ENCODE data around the gene TGIF1. TPM values are rescaled to one million over a fixed set of nuclear protein-coding genes. Genes with fewer than 3 reads are reported as not detected.

TGIF1 gene
- polyA plus RNA-seq, 1 donor from 2014 or later = 3.6 TPM

DNA sequence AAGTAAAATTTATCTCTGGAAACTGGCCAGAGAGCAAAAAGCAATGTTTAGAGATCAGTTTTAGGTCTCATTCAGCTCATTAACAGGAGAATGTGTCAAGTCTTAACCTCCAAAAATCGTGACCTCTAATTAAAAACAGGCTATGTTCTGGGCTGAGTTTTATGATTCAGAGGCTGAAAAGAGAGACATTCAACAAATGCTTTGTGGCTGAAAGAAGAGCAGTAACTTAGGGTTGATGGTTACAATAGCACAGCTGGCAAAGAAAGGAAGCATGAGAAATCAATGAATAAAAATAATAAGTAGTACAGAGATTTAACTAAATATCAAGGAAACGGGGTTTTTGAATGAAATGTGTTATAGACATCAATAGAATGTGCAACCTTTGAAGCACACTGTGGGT, 13.1 kb downstream of the TGIF1 start:
- Histone ChIP-seq H4K20me1 (ENCODE audit: insufficient read depth) (no peaks in the 10 kb centered on the region), H3K4me3 (ENCODE audit: low read length) (no peak overlapping the region), H3K27ac (ENCODE audit: low read length) (no peak overlapping the region), H3K4me2 (ENCODE audit: low read length) (no peak overlapping the region), H3K79me2 (replicated peaks; ENCODE audit: insufficient read depth, low read length) (peaks cover 15% of the 10 kb centered on the region), H3K36me3 (ENCODE audit: insufficient read depth, low read length) (no peaks in the 10 kb centered on the region), H3K9me3 (ENCODE audit: low read length) (no peaks in the 10 kb centered on the region), H2AFZ (ENCODE audit: low read depth, low read length) (no peak overlapping the region), H3K9me2 (ENCODE audit: insufficient read depth, low read length) (no peaks in the 10 kb centered on the region), H3F3A (ENCODE audit: insufficient read depth, low read length, poor library complexity, severe bottlenecking) (no peaks in the 10 kb centered on the region), H3K9ac (ENCODE audit: low read length) (no peak overlapping the region), H3K27me3 (ENCODE audit: insufficient read depth, low read depth, low read length) (no peaks in the 10 kb centered on the region)
- TF ChIP-seq EP300 (conservative IDR thresholded peaks at IDR 0.05; ENCODE audit: poor library complexity, severe bottlenecking) = no peak
- TF ChIP-seq, protein P1, sequence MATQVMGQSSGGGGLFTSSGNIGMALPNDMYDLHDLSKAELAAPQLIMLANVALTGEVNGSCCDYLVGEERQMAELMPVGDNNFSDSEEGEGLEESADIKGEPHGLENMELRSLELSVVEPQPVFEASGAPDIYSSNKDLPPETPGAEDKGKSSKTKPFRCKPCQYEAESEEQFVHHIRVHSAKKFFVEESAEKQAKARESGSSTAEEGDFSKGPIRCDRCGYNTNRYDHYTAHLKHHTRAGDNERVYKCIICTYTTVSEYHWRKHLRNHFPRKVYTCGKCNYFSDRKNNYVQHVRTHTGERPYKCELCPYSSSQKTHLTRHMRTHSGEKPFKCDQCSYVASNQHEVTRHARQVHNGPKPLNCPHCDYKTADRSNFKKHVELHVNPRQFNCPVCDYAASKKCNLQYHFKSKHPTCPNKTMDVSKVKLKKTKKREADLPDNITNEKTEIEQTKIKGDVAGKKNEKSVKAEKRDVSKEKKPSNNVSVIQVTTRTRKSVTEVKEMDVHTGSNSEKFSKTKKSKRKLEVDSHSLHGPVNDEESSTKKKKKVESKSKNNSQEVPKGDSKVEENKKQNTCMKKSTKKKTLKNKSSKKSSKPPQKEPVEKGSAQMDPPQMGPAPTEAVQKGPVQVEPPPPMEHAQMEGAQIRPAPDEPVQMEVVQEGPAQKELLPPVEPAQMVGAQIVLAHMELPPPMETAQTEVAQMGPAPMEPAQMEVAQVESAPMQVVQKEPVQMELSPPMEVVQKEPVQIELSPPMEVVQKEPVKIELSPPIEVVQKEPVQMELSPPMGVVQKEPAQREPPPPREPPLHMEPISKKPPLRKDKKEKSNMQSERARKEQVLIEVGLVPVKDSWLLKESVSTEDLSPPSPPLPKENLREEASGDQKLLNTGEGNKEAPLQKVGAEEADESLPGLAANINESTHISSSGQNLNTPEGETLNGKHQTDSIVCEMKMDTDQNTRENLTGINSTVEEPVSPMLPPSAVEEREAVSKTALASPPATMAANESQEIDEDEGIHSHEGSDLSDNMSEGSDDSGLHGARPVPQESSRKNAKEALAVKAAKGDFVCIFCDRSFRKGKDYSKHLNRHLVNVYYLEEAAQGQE (IDR thresholded peaks at IDR 0.05; ENCODE audit: borderline replicate concordance) = no peak
- TF ChIP-seq TAF1 (IDR thresholded peaks at IDR 0.05; ENCODE audit: low read depth) = no peak
- TF ChIP-seq MXI1 (conservative IDR thresholded peaks at IDR 0.05; ENCODE audit: poor library complexity, severe bottlenecking) = no peak
- no peak for TF ChIP-seq SMC3 (conservative IDR thresholded peaks at IDR 0.05; ENCODE audit: poor library complexity)
- TF ChIP-seq, protein P2, sequence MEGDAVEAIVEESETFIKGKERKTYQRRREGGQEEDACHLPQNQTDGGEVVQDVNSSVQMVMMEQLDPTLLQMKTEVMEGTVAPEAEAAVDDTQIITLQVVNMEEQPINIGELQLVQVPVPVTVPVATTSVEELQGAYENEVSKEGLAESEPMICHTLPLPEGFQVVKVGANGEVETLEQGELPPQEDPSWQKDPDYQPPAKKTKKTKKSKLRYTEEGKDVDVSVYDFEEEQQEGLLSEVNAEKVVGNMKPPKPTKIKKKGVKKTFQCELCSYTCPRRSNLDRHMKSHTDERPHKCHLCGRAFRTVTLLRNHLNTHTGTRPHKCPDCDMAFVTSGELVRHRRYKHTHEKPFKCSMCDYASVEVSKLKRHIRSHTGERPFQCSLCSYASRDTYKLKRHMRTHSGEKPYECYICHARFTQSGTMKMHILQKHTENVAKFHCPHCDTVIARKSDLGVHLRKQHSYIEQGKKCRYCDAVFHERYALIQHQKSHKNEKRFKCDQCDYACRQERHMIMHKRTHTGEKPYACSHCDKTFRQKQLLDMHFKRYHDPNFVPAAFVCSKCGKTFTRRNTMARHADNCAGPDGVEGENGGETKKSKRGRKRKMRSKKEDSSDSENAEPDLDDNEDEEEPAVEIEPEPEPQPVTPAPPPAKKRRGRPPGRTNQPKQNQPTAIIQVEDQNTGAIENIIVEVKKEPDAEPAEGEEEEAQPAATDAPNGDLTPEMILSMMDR (IDR thresholded peaks at IDR 0.05; ENCODE audit: poor library complexity, severe bottlenecking) = no peak

DNA sequence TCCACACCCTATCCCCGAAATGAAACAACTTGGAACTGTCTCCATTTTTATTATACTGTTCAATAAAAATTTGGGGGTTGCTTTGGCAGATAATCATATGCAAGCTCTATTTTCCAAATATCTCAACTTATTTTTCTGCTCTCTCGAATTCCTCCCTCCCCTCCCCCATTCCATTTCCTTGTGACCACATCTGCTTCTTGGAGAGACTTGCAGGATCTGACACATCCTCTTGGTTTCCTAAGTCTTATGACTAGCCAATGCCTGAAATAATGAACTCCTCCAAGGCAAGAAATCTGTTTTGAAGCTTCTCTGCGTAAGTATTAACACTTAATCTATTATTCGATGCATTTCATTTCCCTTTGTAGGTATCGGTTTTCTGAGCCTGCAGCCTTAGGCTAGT, 16.1 kb downstream of the TGIF1 start:
- no peaks in the 10 kb centered on the region for H3K9me3 ChIP-seq (ENCODE audit: low read length)
- H3K79me2 ChIP-seq (replicated peaks; ENCODE audit: insufficient read depth, low read length) = no peaks in the 10 kb centered on the region
- no peak overlapping the region for H3K9ac ChIP-seq (ENCODE audit: low read length)
- no peaks in the 10 kb centered on the region for H3F3A ChIP-seq (ENCODE audit: insufficient read depth, low read length, poor library complexity, severe bottlenecking)
- H3K27ac ChIP-seq (ENCODE audit: low read length) = no peak overlapping the region
- H3K4me2 ChIP-seq (ENCODE audit: low read length) = no peak overlapping the region
- H3K36me3 ChIP-seq (ENCODE audit: insufficient read depth, low read length) = no peaks in the 10 kb centered on the region
- no peaks in the 10 kb centered on the region for H3K9me2 ChIP-seq (ENCODE audit: insufficient read depth, low read length)
- TF ChIP-seq MXI1 (conservative IDR thresholded peaks at IDR 0.05; ENCODE audit: poor library complexity, severe bottlenecking) (no peak), EZH2 (IDR thresholded peaks at IDR 0.05; ENCODE audit: borderline replicate concordance, insufficient read depth, low read length, poor library complexity, severe bottlenecking) (no peak), POLR2AphosphoS5 (IDR thresholded peaks at IDR 0.05) (no peak)
- TF ChIP-seq, protein P1 (IDR thresholded peaks at IDR 0.05; ENCODE audit: borderline replicate concordance) = no peak
- no peak overlapping the region for H3K4me3 ChIP-seq (ENCODE audit: low read length)
- H2AFZ ChIP-seq (ENCODE audit: low read depth, low read length) = no peak overlapping the region
- H3K27me3 ChIP-seq (ENCODE audit: insufficient read depth, low read depth, low read length) = no peaks in the 10 kb centered on the region
- no peaks in the 10 kb centered on the region for H4K20me1 ChIP-seq (ENCODE audit: insufficient read depth)

Measured in neural cell (in vitro differentiated cells).